Sigmoid colon (tissue), 7 donors: ENCODE data around the gene SHISAL1. TPM values are rescaled to one million over a fixed set of nuclear protein-coding genes. Genes with fewer than 3 reads are reported as not detected.
"Not testable (repeated sequence)": the region's sequence is repeated elsewhere in the genome, so short reads cannot be mapped to it uniquely, and the experiment has no call there.

Experiments used
- DNase-seq: peaks from one replicate; pipeline ENCODE4 v3.0.0-alpha.2; 2019
- H3K27ac ChIP-seq, 4 donors: fragments of 200-600 bp; sonication (generic); one replicate each; pipeline ENCODE4 v1.5.1; 2016 to 2019; ENCODE audit warnings: mild to moderate bottlenecking in 1 of 4
- H3K27me3 ChIP-seq, 3 donors: fragments of 200-600 bp; sonication (generic); one replicate each; pipeline ENCODE4 v1.5.1; 2019; ENCODE audit warnings: mild to moderate bottlenecking in 1 of 3
- H3K36me3 ChIP-seq, 4 donors: fragments of 200-600 bp; sonication (generic); one replicate each; pipeline ENCODE4 v1.5.1; 2016 to 2019
- H3K4me1 ChIP-seq, 4 donors: fragments of 200-600 bp; sonication (generic); one replicate each; pipeline ENCODE4 v1.5.1; 2017 to 2019
- H3K4me3 ChIP-seq, 4 donors: fragments of 200-600 bp; sonication (generic); one replicate each; pipeline ENCODE4 v1.5.1; 2017 to 2019; ENCODE audit warnings: mild to moderate bottlenecking in 2 of 4, moderate library complexity in 1 of 4
- H3K9me3 ChIP-seq, 4 donors: fragments of 200-600 bp in 3 of 4; sonication (generic) in 3 of 4; one replicate each; pipeline versions ENCODE4 v1.5.1 to v1.6.1; 2013 to 2019
- EP300 ChIP-seq, 4 donors: sonication (generic); formaldehyde crosslinking; IDR thresholded peaks; one replicate each; pipeline ENCODE4 v1.6.1; 2017; ENCODE audit warnings: antibody characterized with exemption in 4 of 4
- POLR2A ChIP-seq, 2 donors: fragments of 450-650 bp; IDR thresholded peaks; one replicate each; pipeline ENCODE4 v1.6.1; 2016; ENCODE audit warnings: antibody characterized with exemption in 2 of 2, mild to moderate bottlenecking in 2 of 2, moderate library complexity in 2 of 2
- POLR2AphosphoS5 ChIP-seq, 4 donors: sonication (generic); formaldehyde crosslinking; IDR thresholded peaks; one replicate each; pipeline ENCODE4 v1.6.1; 2017; ENCODE audit warnings: antibody characterized with exemption in 4 of 4
- WGBS, 2 donors: extraction: QIAGEN DNeasy Blood & Tissue Kit; methylation state at CpG; one replicate each; pipeline ENCODE4 v1.1.7; 2013; 5-methylcytosine and 5-hydroxymethylcytosine counted together
- intact Hi-C: fragments of 100-400 bp; cut with DNase I; formaldehyde crosslinking; loops from one replicate; pipeline ENCODE4 v1.15.1; 2023
- polyA plus RNA-seq, 3 donors: library from polyadenylated mRNA; stranded (reverse); fragments of 200-250 nt; gene quantifications; one replicate each; pipeline ENCODE4 v1.2.3, GENCODE V29; 2013
- total RNA-seq, 4 donors: library from RNA; depleted of rRNA; stranded (reverse); fragments of >200 nt; gene quantifications; one replicate each; pipeline ENCODE4 v1.1.0, GENCODE V29; 2016
- TF ChIP-seq, protein P1 (sequence below), 4 experiments: fragments of 450-650 bp in 3 of 4; fragments of 200-600 bp in 1 of 4; IDR thresholded peaks; one replicate each; pipeline ENCODE4 v1.5.1; 2016 to 2019; ENCODE audit warnings: antibody characterized with exemption in 4 of 4, mild to moderate bottlenecking in 3 of 4, moderate library complexity in 2 of 4
- donor health status: healthy with polysubstance abuse.
- donor health status: Bipolar disorder and iron deficiency.
- donor health status: healthy.

SHISAL1 gene
- total and polyA plus RNA-seq, 7 donors: 0.23 to 32.4 (median 20.7) TPM

DNA sequence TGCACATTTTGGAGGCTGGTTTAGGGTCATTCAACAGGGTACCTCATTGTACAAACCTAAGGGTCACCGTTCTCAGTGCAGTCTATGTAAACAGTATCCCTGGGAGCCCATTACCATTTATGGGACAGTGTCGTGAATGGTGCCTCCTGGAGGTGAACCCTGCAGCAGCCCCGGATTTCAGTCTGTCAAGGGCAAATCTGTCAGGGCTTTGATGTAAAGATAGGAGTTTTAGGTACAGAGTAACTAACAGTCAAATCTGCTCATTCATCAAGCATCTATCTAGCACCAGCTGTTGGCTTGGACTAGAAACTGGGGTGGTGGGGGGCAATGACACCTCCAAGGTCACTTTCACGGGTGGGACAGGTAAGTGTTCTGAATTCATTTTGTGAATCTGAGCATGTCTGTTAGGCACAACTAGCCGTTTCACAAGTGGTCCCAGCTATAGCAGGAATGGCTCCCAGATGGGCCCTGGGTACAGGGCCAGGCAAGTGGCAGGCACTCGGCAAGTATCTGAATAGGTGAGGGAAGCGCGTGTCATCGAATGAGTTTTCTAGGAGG lies 68.4 kb downstream of the SHISAL1 start:
- H3K4me1 ChIP-seq: no peaks in the 10 kb centered on the region
- H3K27me3 ChIP-seq: no peaks in the 10 kb centered on the region
- DNase-seq: no peak
- peaks cover 0 to 18% (median 4%) of the 10 kb centered on the region in 4 donors for H3K36me3 ChIP-seq
- intact Hi-C loops: no loop called here
- WGBS, 2 donors: 81 to 91% methylated on average over 9 of the region's 9 CpGs
- H3K27ac ChIP-seq: no peak overlapping the region
- no peak overlapping the region for H3K4me3 ChIP-seq
- no peak for TF ChIP-seq POLR2AphosphoS5 (IDR thresholded peaks at IDR 0.05)
- no peak for TF ChIP-seq EP300 (IDR thresholded peaks at IDR 0.05)
- no peak for TF ChIP-seq POLR2A (IDR thresholded peaks at IDR 0.05)
- TF ChIP-seq, protein P1, sequence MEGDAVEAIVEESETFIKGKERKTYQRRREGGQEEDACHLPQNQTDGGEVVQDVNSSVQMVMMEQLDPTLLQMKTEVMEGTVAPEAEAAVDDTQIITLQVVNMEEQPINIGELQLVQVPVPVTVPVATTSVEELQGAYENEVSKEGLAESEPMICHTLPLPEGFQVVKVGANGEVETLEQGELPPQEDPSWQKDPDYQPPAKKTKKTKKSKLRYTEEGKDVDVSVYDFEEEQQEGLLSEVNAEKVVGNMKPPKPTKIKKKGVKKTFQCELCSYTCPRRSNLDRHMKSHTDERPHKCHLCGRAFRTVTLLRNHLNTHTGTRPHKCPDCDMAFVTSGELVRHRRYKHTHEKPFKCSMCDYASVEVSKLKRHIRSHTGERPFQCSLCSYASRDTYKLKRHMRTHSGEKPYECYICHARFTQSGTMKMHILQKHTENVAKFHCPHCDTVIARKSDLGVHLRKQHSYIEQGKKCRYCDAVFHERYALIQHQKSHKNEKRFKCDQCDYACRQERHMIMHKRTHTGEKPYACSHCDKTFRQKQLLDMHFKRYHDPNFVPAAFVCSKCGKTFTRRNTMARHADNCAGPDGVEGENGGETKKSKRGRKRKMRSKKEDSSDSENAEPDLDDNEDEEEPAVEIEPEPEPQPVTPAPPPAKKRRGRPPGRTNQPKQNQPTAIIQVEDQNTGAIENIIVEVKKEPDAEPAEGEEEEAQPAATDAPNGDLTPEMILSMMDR (IDR thresholded peaks at IDR 0.05): no peak
- peaks cover 0 to 1% (median under 1%) of the 10 kb centered on the region in 4 donors for H3K9me3 ChIP-seq

DNA sequence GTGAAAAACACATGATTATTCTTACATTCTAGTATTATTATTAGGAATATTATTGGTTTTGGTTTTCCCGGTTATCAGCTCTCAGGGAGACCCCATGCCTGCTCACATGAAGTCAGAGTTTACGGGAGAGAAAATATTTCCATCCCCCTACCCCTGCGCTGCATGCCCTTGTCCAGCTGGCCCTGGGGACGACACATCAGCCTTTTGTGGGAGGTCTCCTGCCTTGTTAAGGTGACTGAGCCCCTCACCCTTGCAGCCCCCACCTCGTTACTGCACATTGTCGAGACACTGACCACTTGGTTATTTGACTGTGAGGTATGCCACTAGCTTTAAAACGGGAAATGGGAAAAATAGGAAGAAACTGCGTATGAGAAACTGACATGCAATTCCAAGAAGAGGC lies 69.0 kb downstream of the SHISAL1 start:
- no peak overlapping the region for H3K27ac ChIP-seq
- WGBS, 2 donors: 70 to 78% methylated on average over 8 of the region's 8 CpGs
- TF ChIP-seq, protein P1 (IDR thresholded peaks at IDR 0.05): no peak
- no peak for TF ChIP-seq POLR2A (IDR thresholded peaks at IDR 0.05)
- no peak for TF ChIP-seq POLR2AphosphoS5 (IDR thresholded peaks at IDR 0.05)
- no peak for TF ChIP-seq EP300 (IDR thresholded peaks at IDR 0.05)
- no peaks in the 10 kb centered on the region for H3K27me3 ChIP-seq
- H3K4me3 ChIP-seq: no peak overlapping the region
- H3K9me3 ChIP-seq: no peaks in the 10 kb centered on the region
- peaks cover 0 to 12% (median 2%) of the 10 kb centered on the region in 4 donors for H3K36me3 ChIP-seq
- DNase-seq: no peak
- no peaks in the 10 kb centered on the region for H3K4me1 ChIP-seq
- intact Hi-C loops: no loop called here

DNA sequence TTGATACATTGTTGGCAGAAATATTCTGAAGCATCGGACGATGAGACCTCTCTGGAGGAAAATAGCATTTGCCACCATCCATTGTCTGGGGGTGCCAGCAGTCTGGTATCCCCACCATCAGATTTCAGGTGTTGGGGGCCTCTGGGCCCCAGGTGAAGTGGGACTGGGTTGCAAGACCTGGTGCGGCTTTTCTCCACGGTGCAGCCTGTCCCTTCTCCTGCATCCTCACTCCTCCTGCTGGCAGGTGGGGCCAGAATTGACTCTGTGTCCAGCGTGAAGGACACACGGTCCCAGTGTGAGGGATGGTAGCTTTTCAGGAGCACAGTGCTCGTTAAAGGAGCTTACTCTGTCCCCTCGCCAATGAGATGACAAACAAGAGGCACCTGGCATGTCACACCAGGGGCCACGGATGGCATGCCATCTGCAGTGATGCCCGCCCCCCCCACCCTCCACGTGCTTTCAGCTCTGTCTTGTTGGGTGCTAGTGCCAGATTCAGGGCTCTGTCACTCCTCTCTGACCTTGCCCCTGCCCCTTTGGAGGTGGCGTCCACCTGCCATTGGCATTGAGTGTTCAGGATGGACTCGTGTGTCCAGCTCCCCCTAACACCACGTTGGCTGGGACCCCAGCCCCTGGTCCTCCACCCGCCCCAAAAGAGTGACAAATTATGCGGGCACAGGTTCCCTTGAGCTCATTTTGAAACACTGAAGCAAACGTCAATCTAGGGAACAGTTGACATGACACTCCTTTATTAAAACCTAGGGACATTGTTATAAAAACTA lies 69.6 kb downstream of the SHISAL1 start:
- TF ChIP-seq POLR2A (IDR thresholded peaks at IDR 0.05): no peak
- TF ChIP-seq, protein P1 (IDR thresholded peaks at IDR 0.05): no peak
- TF ChIP-seq POLR2AphosphoS5 (IDR thresholded peaks at IDR 0.05): no peak
- TF ChIP-seq EP300 (IDR thresholded peaks at IDR 0.05): no peak
- Histone ChIP-seq H3K4me1 (no peaks in the 10 kb centered on the region), H3K4me3 (no peak overlapping the region), H3K27me3 (no peaks in the 10 kb centered on the region), H3K36me3 (peaks cover 0 to 6% (median 0%) of the 10 kb centered on the region in 4 donors), H3K9me3 (no peaks in the 10 kb centered on the region), H3K27ac (no peak overlapping the region)
- WGBS, 2 donors: 70 to 83% methylated on average over 17 of the region's 17 CpGs
- DNase-seq: no peak
- intact Hi-C loops: no loop called here

DNA sequence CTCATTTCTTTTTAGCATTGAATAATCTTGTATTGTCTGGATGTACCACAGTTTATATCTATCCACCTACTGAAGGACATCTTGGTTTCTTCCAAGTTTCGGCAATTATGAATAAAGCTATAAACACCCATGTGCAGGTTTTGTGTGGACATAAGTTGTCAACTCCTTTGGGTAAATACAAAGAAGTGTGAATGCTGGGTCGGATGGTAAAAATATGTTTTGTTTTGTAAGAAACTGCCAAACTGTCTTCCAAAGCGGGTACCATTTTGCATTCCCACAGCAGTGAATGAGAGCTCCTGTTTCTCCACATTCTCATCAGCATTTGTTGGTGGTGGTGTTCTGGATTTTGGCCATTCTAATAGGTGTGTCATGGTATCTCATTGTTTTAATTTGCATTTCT lies 71.6 kb downstream of the SHISAL1 start:
- H3K27ac ChIP-seq, H3K27me3 ChIP-seq, H3K4me1 ChIP-seq, DNase-seq, H3K9me3 ChIP-seq, intact Hi-C loops, H3K36me3 ChIP-seq, H3K4me3 ChIP-seq: not testable (repeated sequence)
- 75 to 88% methylated on average over 3 of the region's 3 CpGs for WGBS, 2 donors

DNA sequence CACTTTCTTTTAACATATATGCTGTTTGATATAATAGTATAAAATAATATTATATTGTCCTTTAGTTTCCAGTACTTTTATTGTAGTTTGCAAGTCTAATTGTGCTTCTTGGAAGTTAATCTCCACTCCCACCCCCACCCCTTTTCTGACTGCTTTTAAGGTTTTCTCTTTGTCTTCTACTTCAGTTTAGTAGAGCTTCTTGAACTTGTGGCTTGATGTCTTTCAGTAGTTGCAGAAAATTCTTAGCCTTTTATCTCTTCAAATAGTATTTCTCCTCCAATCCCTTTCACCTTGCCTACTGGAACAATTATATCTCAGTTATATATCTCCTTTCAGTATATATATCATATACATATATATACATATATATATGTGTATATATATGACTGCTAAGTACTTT lies 75.5 kb downstream of the SHISAL1 start:
- Histone ChIP-seq H3K27ac (no peak overlapping the region), H3K4me3 (no peak overlapping the region), H3K36me3 (no peaks in the 10 kb centered on the region), H3K4me1 (no peaks in the 10 kb centered on the region), H3K9me3 (peaks cover 0 to 5% (median 0%) of the 10 kb centered on the region in 4 donors), H3K27me3 (no peaks in the 10 kb centered on the region)
- intact Hi-C loops: no loop called here
- no peak for DNase-seq
- TF ChIP-seq EP300 (IDR thresholded peaks at IDR 0.05) (no peak), POLR2A (IDR thresholded peaks at IDR 0.05) (no peak), POLR2AphosphoS5 (IDR thresholded peaks at IDR 0.05) (no peak)
- TF ChIP-seq, protein P1 (IDR thresholded peaks at IDR 0.05): no peak

DNA sequence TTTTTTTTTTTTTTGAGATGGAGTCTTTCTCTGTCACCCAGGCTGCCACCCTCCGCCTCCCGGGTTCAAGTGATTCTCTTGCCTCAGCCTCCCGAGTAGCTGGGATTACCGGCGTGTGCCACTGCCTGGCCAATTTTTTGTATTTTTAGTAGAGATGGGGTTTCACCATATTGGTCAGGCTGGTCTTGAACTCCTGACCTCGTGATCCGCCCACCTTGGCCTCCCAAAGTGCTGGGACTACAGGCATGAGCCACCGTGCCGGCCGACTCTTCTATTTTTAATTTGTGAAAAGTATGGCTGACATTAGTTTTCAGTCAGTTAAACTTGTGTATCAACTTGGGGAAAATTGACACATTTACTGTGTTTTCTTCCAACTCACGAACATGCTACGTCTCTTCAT lies 78.4 kb downstream of the SHISAL1 start:
- H3K9me3 ChIP-seq, H3K36me3 ChIP-seq, H3K4me3 ChIP-seq, intact Hi-C loops, H3K27me3 ChIP-seq, H3K4me1 ChIP-seq, H3K27ac ChIP-seq, DNase-seq: not testable (repeated sequence)
- WGBS, 2 donors: 93 to 95% methylated on average over 12 of the region's 12 CpGs
